SH-SY5Y (cell line): ENCODE results near the gene KIF3A.

Experiments used
- GATA2 ChIP-seq: IDR thresholded peaks from 2 replicates; pipeline ENCODE4 v1.6.1; 2011; ENCODE audit warnings: mild to moderate bottlenecking, low read depth, low read length
- GATA3 ChIP-seq: IDR thresholded peaks from 2 replicates; pipeline ENCODE4 v1.6.1; 2011; ENCODE audit warnings: low read depth, mild to moderate bottlenecking, low read length, moderate library complexity

Gene KIF3A

DNA sequence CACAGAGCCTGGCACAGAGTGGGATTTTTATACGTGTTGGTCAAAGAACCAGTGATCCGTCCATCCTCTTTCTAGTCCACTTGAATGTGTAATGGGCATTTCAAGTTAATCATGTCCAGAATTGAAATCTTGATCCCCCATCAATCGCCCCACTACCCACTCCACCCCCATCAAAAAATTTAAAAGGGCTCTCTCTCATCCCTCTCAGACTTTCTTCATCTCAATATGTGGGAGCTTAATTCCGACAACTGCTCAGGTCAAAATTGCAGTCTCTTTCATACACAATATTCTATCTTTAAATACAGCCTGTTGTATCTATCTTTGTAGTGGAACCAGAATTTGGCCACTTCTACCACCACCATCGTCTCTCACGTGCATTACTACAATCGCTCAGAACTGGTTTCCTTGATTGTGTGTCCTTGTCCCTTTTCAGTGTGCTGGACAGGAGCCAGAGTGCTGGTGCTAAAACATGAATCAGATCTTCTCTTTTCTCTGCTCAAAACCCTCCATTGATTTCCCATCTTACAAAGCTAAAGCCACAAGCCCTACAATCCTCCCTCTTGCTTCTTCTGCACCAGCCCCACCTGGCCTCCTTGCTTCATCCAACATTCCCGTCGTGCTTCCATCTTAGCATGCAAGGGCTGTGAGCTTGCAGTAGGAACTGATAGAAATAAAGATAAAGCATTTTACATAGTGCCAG, 786 bp upstream of the KIF3A start:
- TF ChIP-seq GATA3, result no peak
- TF ChIP-seq GATA2, result no peak

DNA sequence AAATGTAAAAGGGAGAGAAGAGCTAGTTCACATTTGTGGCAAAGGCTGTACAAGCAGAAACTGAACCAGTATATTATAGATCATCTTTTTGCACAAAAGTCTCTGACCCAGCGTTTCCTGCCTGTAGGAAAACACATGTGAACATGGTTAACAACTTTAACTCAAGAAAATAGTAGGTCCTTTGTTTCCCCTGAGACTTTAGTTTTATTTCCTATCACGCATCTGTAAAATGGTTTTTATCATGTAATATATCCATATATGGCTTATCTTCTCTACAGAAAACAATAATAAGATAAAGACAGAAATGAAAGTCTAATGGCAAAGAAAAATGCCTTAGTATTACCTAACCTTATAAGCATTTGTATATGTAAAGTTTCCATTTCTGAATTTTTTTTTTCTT, 2.7 kb downstream of the KIF3A start:
- TF ChIP-seq GATA3, result no peak
- no peak for TF ChIP-seq GATA2

- TF ChIP-seq GATA2 (no peak), GATA3 (no peak)
These were observed 3.7 kb downstream of the KIF3A start for GRCh38 chr5:132733499-132734148.

DNA sequence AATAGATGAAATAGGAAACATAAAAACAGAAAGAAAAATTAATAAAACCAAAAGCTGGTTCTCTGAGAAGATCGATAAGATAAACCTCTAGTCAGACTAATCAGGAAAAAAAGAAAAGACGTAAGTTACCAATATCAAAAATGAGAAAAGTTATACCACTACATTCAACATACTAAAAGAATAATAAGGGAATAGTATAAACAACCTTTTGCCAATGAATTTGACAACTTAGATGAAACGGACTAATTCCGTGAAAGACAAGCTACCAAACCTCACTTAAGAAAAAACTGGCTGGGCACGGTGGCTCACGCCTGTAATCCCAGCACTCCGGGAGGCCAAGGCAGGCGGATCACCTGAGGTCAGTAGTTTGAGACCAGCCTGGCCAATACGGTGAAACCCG, 7.5 kb downstream of the KIF3A start:
- no peak for TF ChIP-seq GATA2
- no peak for TF ChIP-seq GATA3

DNA sequence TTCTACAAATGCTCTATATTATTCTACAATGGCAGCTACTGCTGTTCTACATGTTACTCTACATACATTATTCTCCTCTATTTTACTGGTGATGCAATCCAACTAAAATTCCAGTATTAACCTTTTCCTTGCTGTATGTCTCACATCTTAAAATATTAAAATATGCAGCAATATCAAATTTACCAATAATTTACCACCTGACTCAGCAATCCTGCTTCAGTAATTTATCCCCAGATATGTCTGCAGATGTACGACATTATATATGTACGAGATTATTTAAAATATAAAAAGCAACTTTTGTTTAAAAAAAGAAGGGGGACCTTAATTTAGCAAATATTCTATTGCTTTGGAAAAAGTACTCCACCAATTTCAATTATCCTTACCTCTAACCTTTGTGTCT, 11.6 kb downstream of the KIF3A start:
- TF ChIP-seq GATA2, result no peak
- no peak for TF ChIP-seq GATA3

GRCh38 chr5:132718544-132719312, 18.6 kb downstream of the KIF3A start:
- TF ChIP-seq GATA3, result no peak
- TF ChIP-seq GATA2, result no peak

- TF ChIP-seq GATA2 (no peak), GATA3 (no peak)
These were observed 22.7 kb downstream of the KIF3A start for GRCh38 chr5:132714456-132715307.

DNA sequence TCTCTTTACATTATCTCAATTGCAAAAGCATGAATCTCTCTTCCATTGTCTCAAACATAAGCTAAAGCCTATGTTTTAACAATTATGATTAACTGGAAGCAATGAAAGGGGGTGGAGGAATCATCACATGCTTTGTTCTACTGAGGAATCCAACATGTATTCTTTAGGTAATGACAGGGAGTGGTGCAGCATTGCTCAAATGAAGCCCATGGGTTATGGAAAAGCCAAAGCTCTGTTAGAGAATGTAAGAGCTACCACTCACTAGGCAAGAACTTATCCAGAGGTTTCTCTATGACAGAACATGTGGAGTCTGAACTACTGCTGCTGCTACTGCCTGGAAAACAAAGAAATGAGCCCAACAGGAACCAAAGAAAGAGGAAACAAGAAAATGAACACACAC, 28.7 kb downstream of the KIF3A start:
- no peak for TF ChIP-seq GATA2
- TF ChIP-seq GATA3, result no peak

GRCh38 chr5:132704875-132705274, 32.5 kb downstream of the KIF3A start:
- TF ChIP-seq GATA2, result no peak
- no peak for TF ChIP-seq GATA3

GRCh38 chr5:132695956-132696355, 41.4 kb downstream of the KIF3A start:
- no peak for TF ChIP-seq GATA3
- TF ChIP-seq GATA2, result no peak

DNA sequence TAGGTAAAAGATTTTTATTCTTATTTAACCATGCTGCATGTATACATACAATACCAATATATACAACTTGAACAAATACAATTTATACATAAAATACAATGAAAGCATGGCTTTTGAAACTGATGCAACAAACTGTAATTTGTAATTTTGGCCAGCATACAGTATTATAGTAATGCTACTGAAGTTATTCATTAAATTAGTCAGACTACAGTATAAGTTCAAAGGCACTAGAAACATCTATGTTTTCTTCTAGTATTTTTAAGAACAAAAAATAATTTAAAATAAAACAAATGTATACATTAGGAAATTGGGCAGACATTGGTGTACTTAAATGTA, 44.7 kb downstream of the KIF3A start:
- no peak for TF ChIP-seq GATA3

DNA sequence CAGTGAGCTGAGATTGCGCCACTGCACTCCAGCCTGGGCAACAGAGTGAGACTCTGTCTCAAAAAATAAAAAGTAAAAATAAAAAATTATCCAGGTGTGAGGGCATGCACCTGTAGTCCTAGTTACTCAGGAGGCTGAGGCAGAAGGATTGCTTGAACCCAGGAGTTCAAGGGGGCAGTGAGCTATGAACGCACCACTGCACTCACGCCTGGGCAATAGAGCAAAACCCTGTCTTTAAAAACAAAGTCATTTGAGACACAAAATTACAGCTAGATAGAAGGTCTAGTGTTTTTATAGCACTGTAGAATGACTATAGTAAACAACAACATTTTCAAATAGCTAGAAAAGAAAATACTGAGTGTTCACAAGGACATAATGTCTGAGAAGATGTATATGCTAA, 47.2 kb downstream of the KIF3A start:
- no peak for TF ChIP-seq GATA3

DNA sequence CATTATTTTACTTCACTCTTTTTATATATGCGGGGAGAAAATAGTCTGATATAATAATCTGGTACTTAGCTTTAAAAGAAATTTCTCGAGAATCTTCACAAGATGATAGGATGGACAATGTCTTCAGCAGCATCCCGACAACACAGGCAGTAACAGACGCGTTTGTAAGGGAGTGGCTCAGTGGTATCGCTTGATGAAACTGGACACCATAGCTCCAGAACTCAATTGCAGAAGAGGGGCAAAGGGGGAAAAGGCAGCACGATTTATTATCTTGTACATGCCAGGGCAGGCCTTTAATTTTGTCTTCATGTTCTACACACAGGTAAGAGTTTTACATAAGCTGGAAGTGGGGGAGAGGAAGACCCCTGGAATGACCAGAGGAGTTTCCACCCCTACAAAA, 47.8 kb downstream of the KIF3A start:
- TF ChIP-seq GATA2 (no peak), GATA3 (no peak)
